HL-60 (cell line): ENCODE results near the gene LRGUK.

Experiments
- SPI1 ChIP-seq: IDR thresholded peaks from 2 replicates; pipeline ENCODE4 v1.6.1; 2012; ENCODE audit warnings: low read depth, mild to moderate bottlenecking, borderline replicate concordance
- TF ChIP-seq, protein P1 (sequence below): IDR thresholded peaks from one replicate; pipeline ENCODE4 v1.5.1; 2011; ENCODE audit warnings: low read length, control low read depth, inconsistent platforms; ENCODE audit not compliant: insufficient read depth

DNA sequence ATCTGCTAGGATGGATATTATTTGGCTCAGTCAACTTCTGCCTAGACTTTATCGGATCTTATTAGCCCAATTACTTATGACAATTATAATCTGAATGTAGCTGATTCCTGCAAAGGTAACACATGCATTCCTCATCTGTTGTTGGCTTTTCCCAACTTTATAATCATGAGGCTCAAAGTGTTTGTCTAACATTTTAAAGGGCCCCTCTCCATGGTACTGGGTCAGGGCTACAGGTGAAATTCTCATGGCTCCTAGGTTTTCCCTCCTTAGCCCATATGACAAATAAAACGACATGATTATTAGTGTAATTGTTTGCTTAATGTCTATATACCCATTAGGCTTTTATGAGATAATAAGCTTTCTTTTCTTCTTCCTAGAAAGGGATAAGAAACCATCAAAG lies 4.2 kb upstream of the LRGUK start:
- TF ChIP-seq, protein P1, sequence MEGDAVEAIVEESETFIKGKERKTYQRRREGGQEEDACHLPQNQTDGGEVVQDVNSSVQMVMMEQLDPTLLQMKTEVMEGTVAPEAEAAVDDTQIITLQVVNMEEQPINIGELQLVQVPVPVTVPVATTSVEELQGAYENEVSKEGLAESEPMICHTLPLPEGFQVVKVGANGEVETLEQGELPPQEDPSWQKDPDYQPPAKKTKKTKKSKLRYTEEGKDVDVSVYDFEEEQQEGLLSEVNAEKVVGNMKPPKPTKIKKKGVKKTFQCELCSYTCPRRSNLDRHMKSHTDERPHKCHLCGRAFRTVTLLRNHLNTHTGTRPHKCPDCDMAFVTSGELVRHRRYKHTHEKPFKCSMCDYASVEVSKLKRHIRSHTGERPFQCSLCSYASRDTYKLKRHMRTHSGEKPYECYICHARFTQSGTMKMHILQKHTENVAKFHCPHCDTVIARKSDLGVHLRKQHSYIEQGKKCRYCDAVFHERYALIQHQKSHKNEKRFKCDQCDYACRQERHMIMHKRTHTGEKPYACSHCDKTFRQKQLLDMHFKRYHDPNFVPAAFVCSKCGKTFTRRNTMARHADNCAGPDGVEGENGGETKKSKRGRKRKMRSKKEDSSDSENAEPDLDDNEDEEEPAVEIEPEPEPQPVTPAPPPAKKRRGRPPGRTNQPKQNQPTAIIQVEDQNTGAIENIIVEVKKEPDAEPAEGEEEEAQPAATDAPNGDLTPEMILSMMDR, result no peak
- no peak for TF ChIP-seq SPI1
